SK-N-SH (cell line): ENCODE measurements around the gene CKAP2L. TPM values are rescaled to one million over a fixed set of nuclear protein-coding genes. Genes with fewer than 3 reads are reported as not detected.

ENCODE experiments used
- CTCF ChIA-PET: fragments of 300-600, 350-600 bp; formaldehyde crosslinking; extraction: SDS; loops from one replicate; lab custom pipeline; 2021; lab: Yijun Ruan, JAX
- POLR2A ChIA-PET: fragments of 350-600 bp; sonication (Branson Sonifier 250); formaldehyde crosslinking; extraction: SDS; loops from one replicate; lab custom pipeline; 2020; ENCODE audit warnings: antibody characterized with exemption, inconsistent platforms; lab: Yijun Ruan, JAX
- DNase-seq: peaks from one replicate; pipeline ENCODE4 v3.0.0; 2012
- H2AFZ ChIP-seq: fragments of 200-600 bp; sonication (generic); 2 replicates; pipeline ENCODE4 v1.8.1; 2016; ENCODE audit warnings: antibody characterized with exemption, mild to moderate bottlenecking, low read depth
- H3F3A ChIP-seq: fragments of 200-600 bp; sonication (generic); replicated peaks from 2 replicates; pipeline ENCODE3; 2016; ENCODE audit warnings: antibody characterized with exemption, mild to moderate bottlenecking; ENCODE audit not compliant: insufficient read depth
- H3K27ac ChIP-seq, 2 experiments: fragments of 200-500 bp in 1 of 2; fragments of 200-600 bp in 1 of 2; sonication (Bioruptor generic) in 1 of 2; sonication (generic), shearing (Covaris generic) in 1 of 2; 2 replicates each; pipeline versions ENCODE4 v1.5.1 to v1.6.1; 2014 to 2016; ENCODE audit warnings: low read depth in 2 of 2, inconsistent platforms in 1 of 2, low read length in 1 of 2, mild to moderate bottlenecking in 1 of 2, mixed read lengths in 1 of 2
- H3K27me3 ChIP-seq: fragments of 200-600 bp; sonication (generic), shearing (Covaris generic); 2 replicates; pipeline ENCODE4 v1.6.1; 2016; ENCODE audit warnings: mixed run types; ENCODE audit not compliant: insufficient read depth
- H3K36me3 ChIP-seq, 2 experiments: fragments of 200-500 bp in 1 of 2; fragments of 200-600 bp in 1 of 2; sonication (Bioruptor generic) in 1 of 2; sonication (generic) in 1 of 2; replicated peaks in 1 of 2; 2 replicates each; pipeline versions ENCODE3 to v1.5.1; 2014 to 2016; ENCODE audit warnings: low read length in 1 of 2, mild to moderate bottlenecking in 1 of 2; ENCODE audit not compliant: insufficient read depth in 2 of 2, control insufficient read depth in 1 of 2
- H3K4me1 ChIP-seq, 2 experiments: fragments of 200-500 bp in 1 of 2; fragments of 200-600 bp in 1 of 2; sonication (Bioruptor generic) in 1 of 2; sonication (generic), shearing (Covaris generic) in 1 of 2; 2 replicates each; pipeline versions ENCODE4 v1.5.1 to v1.6.1; 2014 to 2016; ENCODE audit warnings: low read depth in 1 of 2, low read length in 1 of 2, mixed run types in 1 of 2; ENCODE audit not compliant: insufficient read depth in 2 of 2, control insufficient read depth in 1 of 2
- H3K4me2 ChIP-seq: fragments of 200-600 bp; sonication (generic), shearing (Covaris generic); 2 replicates; pipeline ENCODE4 v1.6.1; 2017; ENCODE audit warnings: mixed run types
- H3K4me3 ChIP-seq, 2 experiments: fragments of 200-500 bp in 1 of 2; fragments of 200-600 bp in 1 of 2; sonication (Bioruptor generic) in 1 of 2; sonication (generic), shearing (Covaris generic) in 1 of 2; 2 replicates each; pipeline versions ENCODE4 v1.5.1 to v1.8.1; 2014 to 2016; ENCODE audit warnings: low read depth in 2 of 2, inconsistent platforms in 1 of 2, low read length in 1 of 2, mild to moderate bottlenecking in 1 of 2, mixed read lengths in 1 of 2, moderate library complexity in 1 of 2
- H3K79me2 ChIP-seq: fragments of 200-600 bp; sonication (generic); 2 replicates; pipeline ENCODE4 v1.8.1; 2017; ENCODE audit warnings: mild to moderate bottlenecking; ENCODE audit not compliant: insufficient read depth
- H3K9ac ChIP-seq: fragments of 200-600 bp; sonication (generic); 2 replicates; pipeline ENCODE4 v1.6.1; 2017; ENCODE audit warnings: mixed run types
- H3K9me2 ChIP-seq: fragments of 200-600 bp; sonication (generic); 2 replicates; pipeline ENCODE4 v1.6.1; 2017; ENCODE audit warnings: mixed run types
- H3K9me3 ChIP-seq: fragments of 200-600 bp; sonication (generic); 2 replicates; pipeline ENCODE4 v1.6.1; 2017; ENCODE audit warnings: mixed run types, mild to moderate bottlenecking, moderate library complexity
- H4K20me1 ChIP-seq: fragments of 200-600 bp; sonication (generic); 2 replicates; pipeline ENCODE4 v1.6.1; 2017; ENCODE audit warnings: mild to moderate bottlenecking, mixed run types; ENCODE audit not compliant: insufficient read depth
- CTCF ChIP-seq: fragments of 200-600 bp; sonication (generic); IDR thresholded peaks from 2 replicates; pipeline ENCODE4 v1.6.1; 2017; ENCODE audit warnings: antibody characterized with exemption, mild to moderate bottlenecking, moderate library complexity
- EZH2phosphoT487 ChIP-seq: fragments of 200-600 bp; sonication (generic); IDR thresholded peaks from 2 replicates; pipeline ENCODE4 v1.6.1; 2017; ENCODE audit warnings: low read depth, mixed run types, mild to moderate bottlenecking, antibody characterized with exemption, moderate library complexity, borderline replicate concordance
- FOXJ3 ChIP-seq: sonication (generic); formaldehyde crosslinking; IDR thresholded peaks from 2 replicates; pipeline ENCODE4 v1.5.1; 2020; ENCODE audit warnings: mild to moderate bottlenecking, missing genetic modification reagents
- IRF3 ChIP-seq: fragments of 150-350 bp; IDR thresholded peaks from 2 replicates; pipeline ENCODE4 v1.6.1; 2016; ENCODE audit warnings: mild to moderate bottlenecking, low read depth, low read length
- MAX ChIP-seq: IDR thresholded peaks from 2 replicates; pipeline ENCODE4 v1.4.0; 2012; ENCODE audit warnings: low read depth
- MXI1 ChIP-seq: IDR thresholded peaks from 2 replicates; pipeline ENCODE4 v1.6.1; 2012; ENCODE audit warnings: mild to moderate bottlenecking, low read depth, low read length, improper control_type of control experiment
- NRF1 ChIP-seq: IDR thresholded peaks from 2 replicates; pipeline ENCODE4 v1.6.1; 2012; ENCODE audit warnings: low read depth, mild to moderate bottlenecking, low read length
- PBX3 ChIP-seq: IDR thresholded peaks from 2 replicates; pipeline ENCODE4; 2012
- POLR2AphosphoS5 ChIP-seq: IDR thresholded peaks from 2 replicates; pipeline ENCODE4 v1.6.1; 2012; ENCODE audit warnings: low read depth, low read length
- RCOR1 ChIP-seq: fragments of 150-350 bp; IDR thresholded peaks from 2 replicates; pipeline ENCODE4 v1.6.1; 2017; ENCODE audit warnings: antibody characterized with exemption, low read length
- REST ChIP-seq: IDR thresholded peaks from 2 replicates; pipeline ENCODE4 v1.6.1; 2012; ENCODE audit warnings: mild to moderate bottlenecking, low read depth, low read length, moderate library complexity
- TAF1 ChIP-seq: IDR thresholded peaks from 2 replicates; pipeline ENCODE4 v1.6.1; 2012; ENCODE audit warnings: low read depth, mild to moderate bottlenecking, low read length, moderate library complexity, borderline replicate concordance
- TCF12 ChIP-seq: IDR thresholded peaks from 2 replicates; pipeline ENCODE4 v1.4.0; 2012
- TEAD4 ChIP-seq: IDR thresholded peaks from 2 replicates; pipeline ENCODE4 v1.4.0; 2012; ENCODE audit warnings: mild to moderate bottlenecking, borderline replicate concordance; ENCODE audit not compliant: insufficient read depth
- USF1 ChIP-seq: IDR thresholded peaks from 2 replicates; pipeline ENCODE4 v1.4.0; 2012; ENCODE audit warnings: low read depth, borderline replicate concordance
- polyA plus RNA-seq, 3 experiments: library from polyadenylated mRNA; depleted of rRNA; stranded (reverse); fragments of >200 nt; gene quantifications; 2 replicates each; pipeline ENCODE4 v1.2.3, GENCODE V29; 2012

Gene CKAP2L
- polyA plus RNA-seq, 1 of the 3 experiments (the other 2 are of a cell fraction) = 2.9 TPM

- TF ChIP-seq TAF1 (no peak), IRF3 (no peak)
Observed at GRCh38 chr2:112811276-112811831, 46.9 kb upstream of the CKAP2L start (continued).

- no peaks in the 10 kb centered on the region for H3K9me2 ChIP-seq
- peaks cover 0 to 7% of the 10 kb centered on the region in 2 experiments; a peak in 1 of 4 replicates for H3K4me1 ChIP-seq
- no peak for DNase-seq
- no peaks in the 10 kb centered on the region for H3K36me3 ChIP-seq
- H4K20me1 ChIP-seq = no peaks in the 10 kb centered on the region
- ChIA-PET POLR2A (no interaction called here), CTCF (no interaction called here)
- H3F3A ChIP-seq = peaks cover 6% of the 10 kb centered on the region
- no peak overlapping the region for H3K9ac ChIP-seq
- no peaks in the 10 kb centered on the region for H3K9me3 ChIP-seq
- H2AFZ ChIP-seq = no peak overlapping the region
- H3K27me3 ChIP-seq = no peaks in the 10 kb centered on the region
- no peak overlapping the region for H3K4me2 ChIP-seq
- no peak for TF ChIP-seq REST
- no peak for TF ChIP-seq MXI1
- no peak for TF ChIP-seq PBX3
- no peak for TF ChIP-seq USF1
- TF ChIP-seq NRF1 = no peak
- TF ChIP-seq FOXJ3 (CRISPR knock-in tag) = no peak
- TF ChIP-seq CTCF = no peak
- TF ChIP-seq TEAD4 = no peak
- no peak for TF ChIP-seq EZH2phosphoT487
- TF ChIP-seq MAX = no peak
- TF ChIP-seq RCOR1 = no peak
- TF ChIP-seq TCF12 = no peak
- no peak for TF ChIP-seq POLR2AphosphoS5
- H3K4me3 ChIP-seq = no peak overlapping the region
- no peak overlapping the region for H3K27ac ChIP-seq
- no peaks in the 10 kb centered on the region for H3K79me2 ChIP-seq
Observed at GRCh38 chr2:112809112-112809511, 44.7 kb upstream of the CKAP2L start.
